Measurements from ENCODE around the gene TNIK.
"Not testable (repeated sequence)": the region's sequence is repeated elsewhere in the genome, so short reads cannot be mapped to it uniquely, and the experiment has no call there.

Gene TNIK

DNA sequence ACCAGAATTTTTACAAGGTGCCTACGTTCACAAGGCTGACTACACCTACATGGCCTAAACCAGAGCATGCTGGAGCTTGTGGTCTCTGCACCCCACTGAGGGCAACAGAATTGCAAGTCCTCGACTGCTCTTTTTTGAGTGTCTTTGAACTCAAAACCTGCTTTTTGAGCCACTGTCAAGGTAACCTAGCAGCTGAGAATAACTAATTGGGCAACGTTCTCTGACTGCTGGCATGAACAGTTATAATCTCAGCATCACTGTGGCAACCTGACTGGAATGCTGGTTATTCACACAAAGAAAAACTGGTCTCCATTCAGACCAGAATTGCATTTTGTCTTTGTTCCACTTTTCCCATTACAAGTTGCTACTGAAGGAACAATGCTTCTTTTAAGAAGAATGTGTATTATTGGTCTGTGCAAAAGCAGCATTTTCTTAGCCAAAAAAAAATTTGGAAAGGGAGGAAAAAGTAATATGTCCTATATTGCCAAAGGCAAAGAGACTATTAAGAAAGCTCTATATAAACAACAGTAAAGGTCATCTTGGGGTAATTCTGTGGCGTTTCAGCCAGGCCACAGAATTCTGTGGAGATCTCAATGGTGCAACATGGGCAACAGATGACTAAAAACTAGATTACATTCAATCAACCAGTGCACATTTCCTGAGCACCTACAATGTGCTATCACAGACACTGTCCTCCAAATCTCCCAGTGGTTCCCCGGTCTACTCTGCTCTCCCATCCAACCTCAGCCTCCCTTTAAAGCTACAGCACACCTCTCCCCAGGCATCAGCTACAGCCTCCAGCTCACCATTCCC is 76.8 kb downstream of the TNIK start:
- H3K27ac Mint-ChIP-seq = no peak overlapping the region
- peaks cover 44% of the 10 kb centered on the region for H3K4me1 Mint-ChIP-seq
- H3K9me3 Mint-ChIP-seq = no peaks in the 10 kb centered on the region
- ATAC-seq = peak; percentile 28
- H3K27me3 Mint-ChIP-seq = no peaks in the 10 kb centered on the region
- no peaks in the 10 kb centered on the region for H3K36me3 Mint-ChIP-seq (ENCODE audit: low read depth)
- no peak overlapping the region for H3K4me3 Mint-ChIP-seq
- no peak for DNase-seq

DNA sequence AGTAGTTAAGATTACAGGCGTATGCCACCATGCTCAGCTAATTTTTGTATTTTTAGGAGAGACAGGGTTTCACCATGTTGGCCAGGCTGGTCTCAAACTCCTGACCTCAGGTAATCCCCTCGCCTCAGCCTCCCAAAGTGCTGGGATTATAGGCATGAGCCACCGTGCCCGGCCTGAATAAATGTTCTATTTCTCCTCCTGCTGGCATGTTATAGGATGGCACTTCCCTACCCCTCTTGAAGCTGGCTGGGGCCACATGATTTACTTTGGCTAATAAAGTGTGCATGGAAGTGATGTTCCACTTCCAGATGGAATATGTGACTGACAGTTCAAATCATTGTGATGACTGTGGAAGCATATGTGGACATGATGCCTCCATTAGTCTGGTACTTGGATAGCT is 77.9 kb downstream of the TNIK start:
- H3K9me3 Mint-ChIP-seq; H3K36me3 Mint-ChIP-seq (ENCODE audit: low read depth); H3K27me3 Mint-ChIP-seq; DNase-seq; ATAC-seq; H3K27ac Mint-ChIP-seq; H3K4me3 Mint-ChIP-seq: not testable (repeated sequence)
- peaks cover 43% of the 10 kb centered on the region for H3K4me1 Mint-ChIP-seq

DNA sequence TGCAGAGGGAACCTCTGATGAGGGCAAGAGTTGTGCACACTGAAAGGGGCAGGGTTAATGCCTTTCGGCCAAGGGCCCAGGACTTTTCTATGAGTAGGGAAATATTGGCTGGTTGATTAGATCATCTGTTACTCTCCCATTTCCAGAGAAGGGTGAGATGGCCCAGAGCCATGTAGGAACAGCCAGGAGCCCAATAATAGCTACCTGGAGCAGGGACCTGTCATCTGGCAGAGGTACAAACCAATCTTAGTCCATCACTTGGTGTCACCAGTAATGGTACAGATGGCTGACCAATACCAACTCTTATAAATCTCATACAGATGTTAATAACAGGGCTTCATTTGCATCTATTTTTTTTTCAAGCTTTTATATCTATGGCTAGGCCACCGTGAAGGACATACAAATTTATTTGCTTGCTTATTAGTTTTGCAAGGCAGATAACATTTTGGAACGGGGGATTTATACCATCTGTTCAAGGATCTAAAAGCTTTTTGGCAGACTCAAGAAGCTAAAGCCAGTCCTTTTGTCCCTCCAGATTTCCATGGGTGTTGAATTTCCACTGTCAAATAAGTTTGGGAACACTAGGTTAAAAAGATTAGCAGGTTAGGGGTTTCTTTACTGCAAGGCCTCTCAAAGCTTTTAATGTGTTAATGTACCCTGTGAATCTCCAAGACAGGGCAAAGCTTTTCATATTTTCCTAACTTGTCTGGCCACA is 79.3 kb downstream of the TNIK start:
- H3K27ac Mint-ChIP-seq = no peak overlapping the region
- ATAC-seq (no peak), DNase-seq (no peak)
- H3K27me3 Mint-ChIP-seq = no peaks in the 10 kb centered on the region
- H3K36me3 Mint-ChIP-seq (ENCODE audit: low read depth) = no peaks in the 10 kb centered on the region
- H3K4me3 Mint-ChIP-seq = no peak overlapping the region
- no peaks in the 10 kb centered on the region for H3K9me3 Mint-ChIP-seq
- H3K4me1 Mint-ChIP-seq = peaks cover 44% of the 10 kb centered on the region

DNA sequence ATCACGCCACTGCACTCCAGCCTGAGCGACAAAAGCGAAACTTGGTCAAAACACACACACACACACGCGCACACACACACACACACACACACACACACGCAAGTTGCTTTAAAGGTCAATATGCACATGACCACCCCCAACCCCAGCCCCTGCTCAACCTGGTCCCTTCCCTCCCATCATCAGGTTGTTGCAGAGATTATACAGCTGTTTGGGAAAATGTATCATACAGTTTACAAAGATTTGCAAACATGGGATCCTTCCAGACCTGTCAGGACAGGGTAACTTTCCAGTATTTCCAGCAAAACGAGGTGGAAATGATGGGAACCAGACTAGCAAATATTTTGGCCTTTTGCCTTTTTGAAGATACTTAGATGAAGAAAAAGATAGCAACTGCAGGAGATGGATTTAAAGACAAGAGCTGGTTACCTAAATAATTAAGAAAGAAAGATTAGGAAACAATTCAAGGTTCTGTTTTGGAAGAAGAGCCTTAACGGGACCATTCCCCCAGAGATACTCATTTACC is 80.2 kb downstream of the TNIK start:
- Mint-ChIP-seq H3K27ac (no peak overlapping the region), H3K36me3 (ENCODE audit: low read depth) (no peaks in the 10 kb centered on the region), H3K27me3 (no peaks in the 10 kb centered on the region), H3K9me3 (no peaks in the 10 kb centered on the region), H3K4me1 (peaks cover 40% of the 10 kb centered on the region), H3K4me3 (no peak overlapping the region)
- ATAC-seq (no peak), DNase-seq (no peak)

DNA sequence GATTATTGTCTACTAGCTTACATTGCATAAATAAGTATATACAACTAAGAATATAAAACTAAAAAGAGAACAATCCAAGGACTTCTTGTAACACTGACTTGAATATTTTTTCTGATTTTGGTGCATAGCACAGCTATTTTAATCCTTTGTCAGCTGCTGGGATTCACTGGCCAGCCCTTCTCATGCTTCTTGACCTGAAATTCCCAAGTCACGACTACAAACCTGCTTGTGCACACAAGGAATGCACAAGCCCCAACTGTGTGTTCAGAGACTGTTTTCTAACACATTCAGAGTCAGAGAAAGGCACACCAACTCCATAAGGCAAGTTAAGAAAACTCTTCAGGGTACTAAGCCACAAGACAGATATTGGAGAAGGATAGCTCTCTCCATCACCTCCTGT is 80.9 kb downstream of the TNIK start:
- H3K9me3 Mint-ChIP-seq = no peaks in the 10 kb centered on the region
- ATAC-seq (no peak), DNase-seq (no peak)
- no peaks in the 10 kb centered on the region for H3K27me3 Mint-ChIP-seq
- H3K4me1 Mint-ChIP-seq = peaks cover 35% of the 10 kb centered on the region
- no peaks in the 10 kb centered on the region for H3K36me3 Mint-ChIP-seq (ENCODE audit: low read depth)
- no peak overlapping the region for H3K4me3 Mint-ChIP-seq
- no peak overlapping the region for H3K27ac Mint-ChIP-seq

DNA sequence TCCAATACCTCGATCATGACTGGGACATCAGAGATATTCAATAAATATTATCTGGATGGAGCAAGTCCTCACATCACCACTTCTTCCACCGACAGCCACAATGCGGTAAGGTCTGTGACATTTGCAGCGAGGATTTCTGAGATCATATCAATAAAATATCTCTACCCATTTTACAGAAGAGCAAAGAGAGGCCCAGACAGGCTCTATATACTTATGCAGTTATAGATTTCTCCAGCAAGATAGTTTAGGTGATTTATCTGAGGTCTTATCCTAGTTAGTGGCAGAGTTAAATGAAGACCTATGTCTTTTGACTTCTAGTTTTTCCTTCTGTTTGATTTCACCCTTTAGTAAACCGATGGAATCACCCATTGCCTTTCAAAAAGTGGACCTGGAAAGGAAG is 81.6 kb downstream of the TNIK start:
- Mint-ChIP-seq H3K27me3 (no peaks in the 10 kb centered on the region), H3K27ac (no peak overlapping the region), H3K36me3 (ENCODE audit: low read depth) (no peaks in the 10 kb centered on the region), H3K9me3 (no peaks in the 10 kb centered on the region), H3K4me1 (peaks cover 28% of the 10 kb centered on the region), H3K4me3 (no peak overlapping the region)
- DNase-seq (no peak), ATAC-seq (no peak)

DNA sequence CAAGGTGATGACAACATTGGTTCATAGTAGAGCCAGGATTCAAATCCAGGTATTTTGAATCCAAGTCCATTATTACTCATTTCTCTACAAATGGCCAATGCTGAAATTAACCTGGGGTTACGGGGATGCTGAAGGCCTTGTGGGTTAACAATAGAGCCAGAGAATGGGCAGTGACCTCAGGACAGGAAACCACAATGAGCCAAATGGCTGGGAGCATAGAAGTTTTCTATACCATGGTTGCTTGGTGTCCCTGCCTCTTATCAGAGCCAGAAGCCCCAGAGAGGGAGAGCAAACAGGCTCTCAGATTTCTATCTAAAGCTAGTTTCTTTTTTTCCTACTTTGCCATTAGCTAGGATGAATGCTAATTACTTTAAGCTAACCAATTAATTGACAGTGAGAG is 82.3 kb downstream of the TNIK start:
- Mint-ChIP-seq H3K27me3 (no peaks in the 10 kb centered on the region), H3K9me3 (no peaks in the 10 kb centered on the region), H3K27ac (no peak overlapping the region), H3K4me3 (no peak overlapping the region), H3K4me1 (peaks cover 20% of the 10 kb centered on the region), H3K36me3 (ENCODE audit: low read depth) (no peaks in the 10 kb centered on the region)
- ATAC-seq (no peak), DNase-seq (no peak)

DNA sequence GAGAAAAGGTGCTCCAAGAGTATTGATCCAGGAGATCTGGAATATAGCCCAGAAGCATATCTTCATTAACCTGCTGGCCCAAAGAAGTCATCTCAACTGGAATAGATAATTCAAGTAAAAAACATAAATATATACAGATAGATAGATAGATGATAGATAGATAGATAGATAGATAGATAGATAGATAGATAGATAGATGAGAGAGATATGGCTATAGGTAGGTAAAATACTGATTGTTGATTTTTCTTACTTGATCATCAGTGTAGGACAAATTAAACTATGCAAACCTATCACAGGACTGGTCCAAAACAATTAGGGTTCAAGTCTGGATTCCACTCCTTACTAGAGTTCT is 83.6 kb downstream of the TNIK start:
- Mint-ChIP-seq H3K4me3 (no peak overlapping the region), H3K4me1 (peaks cover 21% of the 10 kb centered on the region), H3K36me3 (ENCODE audit: low read depth) (no peaks in the 10 kb centered on the region), H3K27ac (no peak overlapping the region), H3K9me3 (no peaks in the 10 kb centered on the region), H3K27me3 (no peaks in the 10 kb centered on the region)
- no peak for ATAC-seq
- DNase-seq = no peak

DNA sequence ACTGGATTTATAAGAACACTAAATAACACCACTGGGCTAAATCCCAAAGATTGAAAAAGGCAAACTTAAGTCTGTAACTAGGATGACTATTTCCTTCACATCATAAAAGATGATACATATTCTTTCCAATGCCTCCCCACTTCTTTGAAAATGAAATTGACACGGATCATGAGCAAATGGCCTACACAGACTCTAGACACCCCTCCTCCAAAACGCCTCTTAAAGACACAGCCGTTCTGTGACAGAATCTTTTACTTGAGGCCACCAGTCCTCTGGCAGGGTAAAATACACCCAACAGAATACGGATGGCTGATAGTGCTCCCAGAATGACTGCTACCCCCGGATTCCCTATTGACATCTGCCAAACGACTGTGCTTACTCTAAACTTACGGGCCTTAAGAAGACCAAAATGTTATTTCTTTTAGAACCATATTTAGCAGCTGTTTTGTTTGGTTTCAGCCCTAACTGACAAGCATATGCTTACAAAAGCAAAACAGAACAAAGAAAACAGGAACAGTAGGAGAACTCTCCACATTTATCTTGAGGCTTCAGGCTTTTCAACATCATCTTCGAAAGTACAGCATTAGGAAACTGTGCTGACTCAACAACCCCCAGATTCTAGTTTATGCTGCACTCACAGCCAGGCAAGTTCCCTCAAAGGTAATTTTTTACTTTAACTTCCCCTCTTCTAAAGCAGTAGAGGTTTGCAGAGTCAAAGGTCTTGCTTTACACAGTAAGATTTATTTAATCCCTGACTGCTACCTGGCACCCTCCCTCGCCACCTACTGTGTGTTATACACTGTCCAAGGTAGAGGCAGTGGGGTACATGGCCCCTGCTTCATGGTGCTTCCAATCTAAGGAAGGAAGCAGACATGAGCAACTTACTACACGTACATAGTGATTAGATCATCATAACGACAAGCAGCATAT is 84.3 kb downstream of the TNIK start:
- Mint-ChIP-seq H3K27me3 (no peaks in the 10 kb centered on the region), H3K27ac (no peak overlapping the region), H3K4me3 (no peak overlapping the region), H3K4me1 (peaks cover 19% of the 10 kb centered on the region), H3K9me3 (no peaks in the 10 kb centered on the region), H3K36me3 (ENCODE audit: low read depth) (no peaks in the 10 kb centered on the region)
- ATAC-seq (peak; percentile 31), DNase-seq (no peak)

DNA sequence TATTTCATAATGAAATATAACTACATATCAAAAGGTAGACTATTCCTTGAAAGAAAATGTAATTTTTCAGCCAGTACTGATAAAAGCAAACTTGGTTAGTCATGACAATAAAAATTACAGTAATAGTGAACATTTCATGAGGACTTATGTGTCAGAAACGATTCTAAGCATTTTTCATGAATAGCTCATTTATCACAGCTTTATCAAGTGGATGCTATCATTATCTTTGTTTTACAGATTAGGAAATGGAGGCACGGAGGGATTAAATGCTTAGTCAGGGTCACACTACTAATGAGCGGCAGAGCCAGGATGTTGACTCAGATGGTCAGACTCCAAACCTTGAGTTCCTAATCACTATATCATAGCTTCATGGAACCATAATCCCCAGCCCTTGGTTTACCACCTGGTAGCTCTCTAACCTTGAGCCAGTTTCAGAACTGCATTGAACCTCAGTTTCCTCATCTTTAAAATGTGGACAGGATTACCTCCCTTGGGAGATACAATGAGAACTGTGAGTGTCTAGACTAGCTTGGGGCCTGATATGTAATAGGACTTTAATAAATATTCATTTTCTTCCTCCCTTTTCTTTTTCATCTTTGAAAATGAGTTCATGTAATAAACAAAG is 85.4 kb downstream of the TNIK start:
- Mint-ChIP-seq H3K36me3 (ENCODE audit: low read depth) (no peaks in the 10 kb centered on the region), H3K27me3 (no peaks in the 10 kb centered on the region), H3K9me3 (no peaks in the 10 kb centered on the region), H3K27ac (no peak overlapping the region), H3K4me3 (no peak overlapping the region), H3K4me1 (peaks cover 19% of the 10 kb centered on the region)
- no peak for DNase-seq
- no peak for ATAC-seq

DNA sequence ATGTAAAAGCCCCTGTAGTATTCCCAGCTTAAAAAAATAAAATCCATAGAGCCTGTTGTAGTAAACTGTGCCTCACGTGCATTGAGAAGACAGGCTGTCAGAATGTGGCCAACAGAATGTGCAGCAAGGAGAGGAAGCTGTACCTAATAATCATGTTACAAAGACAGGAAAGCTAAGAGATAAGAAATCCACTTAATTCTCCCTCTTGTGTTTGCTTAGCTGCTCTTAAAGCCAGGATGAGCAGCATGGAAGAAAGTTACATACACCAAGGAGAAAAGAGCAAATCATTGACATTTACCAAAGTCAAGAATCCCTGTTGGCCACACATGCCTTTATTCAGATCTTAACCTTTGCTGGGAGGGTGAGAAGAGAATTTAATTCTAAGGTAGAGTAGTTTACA is 85.9 kb downstream of the TNIK start:
- Mint-ChIP-seq H3K27me3 (no peaks in the 10 kb centered on the region), H3K36me3 (ENCODE audit: low read depth) (peaks cover under 1% of the 10 kb centered on the region), H3K9me3 (no peaks in the 10 kb centered on the region), H3K4me3 (no peak overlapping the region), H3K4me1 (peaks cover 15% of the 10 kb centered on the region), H3K27ac (no peak overlapping the region)
- ATAC-seq (no peak), DNase-seq (no peak)

DNA sequence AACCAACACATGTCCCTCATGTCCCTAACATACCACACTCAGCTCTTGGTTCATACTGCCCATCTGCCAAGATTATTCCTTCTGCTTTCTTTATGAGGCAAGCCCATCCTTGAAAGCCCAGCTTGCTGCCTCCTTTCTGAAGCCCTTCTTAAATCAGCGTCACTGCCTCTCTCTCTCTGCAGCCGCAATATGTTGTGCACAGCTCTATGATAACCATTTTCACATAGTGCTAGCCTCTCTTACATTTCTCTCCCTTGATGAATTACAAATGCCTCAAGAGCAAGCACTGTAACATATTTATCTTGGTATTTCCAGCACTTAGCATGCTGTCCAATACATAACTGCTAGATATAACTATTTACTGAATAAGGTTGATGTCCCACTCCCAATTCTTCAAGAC is 86.5 kb downstream of the TNIK start:
- ATAC-seq = no peak
- peaks cover 17% of the 10 kb centered on the region for H3K4me1 Mint-ChIP-seq
- no peaks in the 10 kb centered on the region for H3K27me3 Mint-ChIP-seq
- no peak overlapping the region for H3K27ac Mint-ChIP-seq
- no peaks in the 10 kb centered on the region for H3K9me3 Mint-ChIP-seq
- H3K4me3 Mint-ChIP-seq = no peak overlapping the region
- no peak for DNase-seq
- H3K36me3 Mint-ChIP-seq (ENCODE audit: low read depth) = peaks cover 6% of the 10 kb centered on the region

DNA sequence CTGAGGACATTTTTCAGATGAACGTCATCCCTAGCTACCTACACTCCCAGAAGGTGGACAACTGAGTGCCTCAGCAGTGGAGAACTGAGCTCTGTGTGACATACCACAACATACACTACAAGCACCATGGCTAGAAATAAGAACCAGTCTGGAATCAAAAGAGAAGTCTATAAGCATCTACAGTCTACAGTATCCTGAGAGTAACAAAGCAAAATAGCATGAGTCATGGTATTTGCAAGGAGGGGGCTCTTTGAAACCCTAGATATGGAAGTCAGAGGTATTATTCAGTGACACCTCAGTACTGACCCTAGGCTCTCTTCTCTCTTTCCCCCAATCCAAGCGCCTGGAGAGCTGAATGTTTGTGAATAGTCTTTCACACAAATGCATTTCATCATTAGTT is 87.5 kb downstream of the TNIK start:
- no peak for DNase-seq
- no peaks in the 10 kb centered on the region for H3K27me3 Mint-ChIP-seq
- peaks cover 14% of the 10 kb centered on the region for H3K4me1 Mint-ChIP-seq
- no peak overlapping the region for H3K27ac Mint-ChIP-seq
- H3K4me3 Mint-ChIP-seq = no peak overlapping the region
- ATAC-seq = no peak
- H3K9me3 Mint-ChIP-seq = no peaks in the 10 kb centered on the region
- H3K36me3 Mint-ChIP-seq (ENCODE audit: low read depth) = peaks cover 13% of the 10 kb centered on the region

DNA sequence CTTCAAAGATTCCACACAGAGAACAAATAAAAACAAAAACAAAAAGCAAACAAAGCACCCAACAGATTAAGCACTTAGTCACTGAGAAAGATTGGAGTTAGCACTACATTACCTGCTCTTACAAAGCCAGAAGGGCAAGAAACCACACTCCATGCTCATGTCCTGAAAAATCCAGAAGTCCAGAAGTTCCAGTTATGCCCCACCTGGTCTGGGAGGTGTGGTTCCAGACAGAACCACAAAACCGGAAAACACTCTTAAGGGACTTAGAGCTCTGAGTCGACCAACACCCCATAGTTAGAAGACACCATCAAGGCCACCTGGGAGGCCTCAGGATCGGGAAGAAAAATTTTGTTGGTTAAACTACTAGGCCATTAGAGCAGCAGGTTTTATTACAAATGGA is 88.9 kb downstream of the TNIK start:
- DNase-seq = no peak
- H3K4me1 Mint-ChIP-seq = peaks cover 14% of the 10 kb centered on the region
- peaks cover 14% of the 10 kb centered on the region for H3K36me3 Mint-ChIP-seq (ENCODE audit: low read depth)
- H3K9me3 Mint-ChIP-seq = no peaks in the 10 kb centered on the region
- H3K27me3 Mint-ChIP-seq = no peaks in the 10 kb centered on the region
- no peak overlapping the region for H3K27ac Mint-ChIP-seq
- no peak overlapping the region for H3K4me3 Mint-ChIP-seq
- ATAC-seq = no peak
